Upper lobe of left lung (tissue), 6 donors: ENCODE measurements around the gene ACOX2. TPM values are rescaled to one million over a fixed set of nuclear protein-coding genes. Genes with fewer than 3 reads are reported as not detected.

Experiments
- ATAC-seq, 2 donors: fragments of 200-7000 bp; cut with Tn5 transposase; one replicate each; pipeline ENCODE4 v1.9.1; 2022; ENCODE audit warnings: mild to moderate bottlenecking in 2 of 2, moderate library complexity in 2 of 2; ENCODE audit not compliant: low FRiP score in 2 of 2
- DNase-seq, 2 donors: peaks; one replicate each; pipeline ENCODE4 v3.0.0-alpha.2; 2019 to 2020
- H3K27ac ChIP-seq, 4 donors: fragments of 200-600 bp; sonication (generic); one replicate each; pipeline ENCODE4 v1.5.1; 2016 to 2019
- H3K27me3 ChIP-seq, 4 donors: fragments of 200-600 bp; sonication (generic); one replicate each; pipeline ENCODE4 v1.5.1; 2017 to 2019
- H3K36me3 ChIP-seq, 4 donors: fragments of 200-600 bp; sonication (generic); one replicate each; pipeline ENCODE4 v1.5.1; 2016 to 2019
- H3K4me1 ChIP-seq, 4 donors: fragments of 200-600 bp; sonication (generic); one replicate each; pipeline ENCODE4 v1.5.1; 2018 to 2019
- H3K4me3 ChIP-seq, 4 donors: fragments of 200-600 bp; sonication (generic); one replicate each; pipeline ENCODE4 v1.5.1; 2017 to 2019; ENCODE audit warnings: mild to moderate bottlenecking in 2 of 4, moderate library complexity in 1 of 4
- H3K9me3 ChIP-seq, 4 donors: fragments of 200-600 bp; sonication (generic); one replicate each; pipeline ENCODE4 v1.5.1; 2018 to 2019
- EP300 ChIP-seq, 4 donors: sonication (generic); formaldehyde crosslinking; IDR thresholded peaks; one replicate each; pipeline ENCODE4 v1.5.1; 2017; ENCODE audit warnings: antibody characterized with exemption in 4 of 4, control low read depth in 2 of 4
- POLR2A ChIP-seq, 4 donors: fragments of 450-650 bp; IDR thresholded peaks; one replicate each; pipeline ENCODE4 v1.5.1; 2016 to 2017; ENCODE audit warnings: antibody characterized with exemption in 4 of 4, mild to moderate bottlenecking in 2 of 4
- POLR2AphosphoS5 ChIP-seq, 2 donors: sonication (generic); formaldehyde crosslinking; IDR thresholded peaks; one replicate each; pipeline ENCODE4 v1.5.1; 2017; ENCODE audit warnings: antibody characterized with exemption in 2 of 2
- WGBS, 2 donors: methylation state at CpG; one replicate each; pipeline ENCODE4 v1.1.5; 2017 to 2018; 5-methylcytosine and 5-hydroxymethylcytosine counted together
- total RNA-seq, 6 donors: library from RNA; depleted of rRNA in 4 of 6; stranded (reverse); fragments of >200 nt in 4 of 6; gene quantifications; one replicate each; pipeline versions ENCODE4 v1.1.0 to v1.2.1, GENCODE V29; 2016 to 2021
- TF ChIP-seq, protein P1 (sequence below), 6 experiments: fragments of 450-650 bp in 4 of 6; fragments of 200-600 bp in 2 of 6; sonication (generic) in 2 of 6; IDR thresholded peaks; one replicate each; pipeline ENCODE4 v1.5.1; 2016 to 2019; ENCODE audit warnings: antibody characterized with exemption in 6 of 6
- donor health status: DM: no; HTN: no; CAD: no; lungs with moderate emphysema.
- donor health status: DM: no; HTN: yes; CAD: no; lungs with severe emphysema.

The ACOX2 gene
- total RNA-seq, 6 donors from 2014 or later, result 5.2 to 32.5 (median 15.8) TPM

DNA sequence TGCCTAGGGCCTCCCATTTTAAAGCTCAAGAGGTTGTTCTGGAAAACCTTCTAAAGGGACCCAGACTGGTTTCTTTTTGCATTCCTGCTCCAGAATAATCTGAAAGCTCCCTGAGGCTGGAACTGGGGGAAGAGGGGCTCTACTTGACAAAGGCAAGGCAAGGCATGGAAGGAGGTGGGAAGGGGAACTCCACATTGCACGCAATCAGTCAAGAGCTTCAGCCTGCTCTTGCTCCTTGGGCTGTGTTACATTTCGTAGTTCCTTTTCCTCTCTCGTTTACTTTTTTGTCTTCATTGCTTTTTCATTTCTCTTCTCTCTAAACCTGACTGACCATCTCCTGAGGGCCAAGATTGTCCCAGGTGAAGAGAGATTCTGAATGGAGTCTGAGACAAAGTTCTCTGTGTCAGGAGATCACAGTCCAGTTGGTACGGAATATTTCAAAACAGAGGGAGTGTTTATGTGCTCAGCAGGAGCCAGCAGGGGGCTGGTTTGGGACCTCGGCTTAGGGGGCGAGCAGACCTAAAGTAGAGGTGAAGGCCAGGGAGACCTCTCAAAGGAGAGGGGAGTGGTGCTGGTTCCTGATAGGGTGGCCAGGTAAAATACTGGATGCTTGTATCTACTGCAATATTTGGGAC lies 51.1 kb downstream of the ACOX2 start:
- 66 to 81% methylated on average over 6 of the region's 6 CpGs for WGBS, 2 donors
- no peak for ATAC-seq
- DNase-seq, result no peak
- H3K4me1 ChIP-seq, result peaks cover 1 to 15% (median 6%) of the 10 kb centered on the region in 4 donors
- no peak for TF ChIP-seq POLR2AphosphoS5 (IDR thresholded peaks at IDR 0.05)
- no peak for TF ChIP-seq EP300 (IDR thresholded peaks at IDR 0.05)
- TF ChIP-seq, protein P1, sequence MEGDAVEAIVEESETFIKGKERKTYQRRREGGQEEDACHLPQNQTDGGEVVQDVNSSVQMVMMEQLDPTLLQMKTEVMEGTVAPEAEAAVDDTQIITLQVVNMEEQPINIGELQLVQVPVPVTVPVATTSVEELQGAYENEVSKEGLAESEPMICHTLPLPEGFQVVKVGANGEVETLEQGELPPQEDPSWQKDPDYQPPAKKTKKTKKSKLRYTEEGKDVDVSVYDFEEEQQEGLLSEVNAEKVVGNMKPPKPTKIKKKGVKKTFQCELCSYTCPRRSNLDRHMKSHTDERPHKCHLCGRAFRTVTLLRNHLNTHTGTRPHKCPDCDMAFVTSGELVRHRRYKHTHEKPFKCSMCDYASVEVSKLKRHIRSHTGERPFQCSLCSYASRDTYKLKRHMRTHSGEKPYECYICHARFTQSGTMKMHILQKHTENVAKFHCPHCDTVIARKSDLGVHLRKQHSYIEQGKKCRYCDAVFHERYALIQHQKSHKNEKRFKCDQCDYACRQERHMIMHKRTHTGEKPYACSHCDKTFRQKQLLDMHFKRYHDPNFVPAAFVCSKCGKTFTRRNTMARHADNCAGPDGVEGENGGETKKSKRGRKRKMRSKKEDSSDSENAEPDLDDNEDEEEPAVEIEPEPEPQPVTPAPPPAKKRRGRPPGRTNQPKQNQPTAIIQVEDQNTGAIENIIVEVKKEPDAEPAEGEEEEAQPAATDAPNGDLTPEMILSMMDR (IDR thresholded peaks at IDR 0.05), result no peak
- TF ChIP-seq POLR2A (IDR thresholded peaks at IDR 0.05), result no peak
- H3K27ac ChIP-seq, result no peak overlapping the region
- no peaks in the 10 kb centered on the region for H3K9me3 ChIP-seq
- no peaks in the 10 kb centered on the region for H3K36me3 ChIP-seq
- no peaks in the 10 kb centered on the region for H3K27me3 ChIP-seq
- no peak overlapping the region for H3K4me3 ChIP-seq

DNA sequence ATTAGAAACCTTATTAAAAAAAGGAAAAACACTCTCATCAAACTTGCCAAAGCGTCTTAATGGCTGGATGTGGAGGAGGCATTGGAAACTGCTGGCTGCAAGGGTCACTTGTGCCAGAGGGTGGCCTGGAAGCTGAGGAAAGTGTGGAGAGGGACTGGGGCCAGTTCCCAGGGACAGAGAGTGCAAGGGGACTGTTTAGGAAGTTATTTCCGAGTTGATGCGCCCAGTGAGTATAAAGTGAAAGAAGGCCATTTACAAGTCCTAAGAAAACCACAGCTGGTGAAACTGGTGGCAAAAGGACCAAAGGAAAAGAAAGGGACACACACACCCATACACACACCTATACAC lies 52.3 kb downstream of the ACOX2 start:
- H3K27me3 ChIP-seq, result no peaks in the 10 kb centered on the region
- no peak for DNase-seq
- peaks cover 0 to 15% (median 2%) of the 10 kb centered on the region in 4 donors for H3K4me1 ChIP-seq
- H3K4me3 ChIP-seq, result no peak overlapping the region
- no peaks in the 10 kb centered on the region for H3K36me3 ChIP-seq
- no peaks in the 10 kb centered on the region for H3K9me3 ChIP-seq
- no peak for ATAC-seq
- no peak for TF ChIP-seq EP300 (IDR thresholded peaks at IDR 0.05)
- no peak for TF ChIP-seq POLR2AphosphoS5 (IDR thresholded peaks at IDR 0.05)
- TF ChIP-seq, protein P1 (IDR thresholded peaks at IDR 0.05), result no peak
- no peak for TF ChIP-seq POLR2A (IDR thresholded peaks at IDR 0.05)
- peak overlapping the region in 2 of 4 donors; percentile 2 to 20 for H3K27ac ChIP-seq
- WGBS, 2 donors, result 74 to 81% methylated on average over 3 of the region's 3 CpGs

DNA sequence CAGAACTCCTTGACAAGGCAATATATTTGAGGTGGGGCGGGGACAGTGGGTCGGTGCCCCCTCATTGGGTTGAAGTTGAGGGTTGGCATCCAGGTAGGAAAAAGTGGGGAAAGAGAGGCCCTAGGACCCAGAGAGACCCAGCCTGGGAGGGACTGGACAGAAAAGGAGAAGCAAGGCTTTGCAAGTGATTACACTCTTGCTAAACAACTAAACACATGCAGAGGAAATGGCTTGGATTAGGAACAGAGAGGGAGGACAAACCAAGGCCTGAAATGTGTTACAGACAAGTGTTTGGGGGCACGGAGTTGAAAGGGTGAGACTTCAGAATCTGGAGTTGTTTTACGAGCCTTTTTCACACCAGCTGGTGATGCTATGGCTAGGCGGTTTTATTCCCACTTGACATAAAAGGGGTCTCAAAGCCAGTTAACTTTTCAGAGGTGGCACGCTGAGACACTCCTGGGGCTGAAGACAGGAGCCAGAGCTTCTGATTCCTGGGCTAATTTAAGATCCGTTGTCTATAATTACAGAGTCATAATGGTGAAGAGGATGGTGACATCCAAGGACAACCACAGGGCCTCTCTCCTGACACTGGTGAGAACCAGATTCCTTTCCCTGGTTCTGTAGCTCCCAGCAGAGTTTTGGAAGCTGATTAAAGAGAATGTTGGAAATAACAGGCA lies 52.8 kb downstream of the ACOX2 start:
- TF ChIP-seq POLR2A (IDR thresholded peaks at IDR 0.05) (no peak), EP300 (IDR thresholded peaks at IDR 0.05) (no peak), POLR2AphosphoS5 (IDR thresholded peaks at IDR 0.05) (no peak)
- TF ChIP-seq, protein P1 (IDR thresholded peaks at IDR 0.05), result no peak
- H3K27me3 ChIP-seq, result no peaks in the 10 kb centered on the region
- H3K27ac ChIP-seq, result peak overlapping the region in 2 of 4 donors; percentile 2 to 20
- DNase-seq (no peak), ATAC-seq (peak in 1 of 2 donors; percentile 45)
- peaks cover 0 to 15% (median 2%) of the 10 kb centered on the region in 4 donors for H3K4me1 ChIP-seq
- no peaks in the 10 kb centered on the region for H3K9me3 ChIP-seq
- H3K4me3 ChIP-seq, result no peak overlapping the region
- WGBS, 2 donors, result 64 to 70% methylated on average over 7 of the region's 7 CpGs
- H3K36me3 ChIP-seq, result no peaks in the 10 kb centered on the region

DNA sequence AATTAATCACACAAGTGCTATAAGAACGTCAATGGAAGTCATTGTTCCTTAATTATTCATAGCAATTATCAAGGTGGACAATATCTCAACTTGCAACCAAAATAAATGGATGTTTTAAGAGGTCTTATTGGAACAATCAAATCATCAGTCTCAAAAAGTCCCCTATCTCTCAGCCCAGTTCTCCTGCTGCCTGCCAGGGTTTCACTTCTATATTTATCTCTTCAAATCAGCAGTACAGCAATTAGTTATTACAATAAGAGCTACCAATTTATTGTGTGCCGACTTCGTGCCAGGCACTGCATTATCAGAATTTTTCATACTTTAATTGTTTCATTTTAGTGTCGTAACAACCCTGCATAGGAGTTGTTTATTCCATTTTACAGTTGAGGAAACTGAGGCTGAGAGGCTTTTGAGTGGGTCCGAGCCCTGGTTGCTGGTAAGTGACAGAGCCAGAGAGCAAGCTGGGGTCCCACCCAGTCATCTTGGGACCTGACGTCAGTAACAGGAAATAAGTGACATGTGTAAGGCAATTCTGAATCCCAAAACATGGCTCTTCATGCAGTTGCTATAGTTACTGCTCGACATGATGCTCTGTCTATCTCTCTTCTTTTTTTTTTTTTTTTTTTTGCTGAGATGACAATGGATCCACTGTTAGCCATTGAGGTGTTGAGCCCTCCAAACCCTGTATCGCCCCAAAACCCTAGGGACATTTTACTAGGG lies 53.9 kb downstream of the ACOX2 start:
- ATAC-seq, result no peak
- Histone ChIP-seq H3K4me3 (no peak overlapping the region), H3K27me3 (no peaks in the 10 kb centered on the region), H3K36me3 (no peaks in the 10 kb centered on the region), H3K27ac (peak overlapping the region in 1 of 4 donors; percentile 14), H3K4me1 (peaks cover 0 to 15% (median 2%) of the 10 kb centered on the region in 4 donors), H3K9me3 (no peaks in the 10 kb centered on the region)
- DNase-seq, result no peak
- WGBS, 2 donors, result 59 to 62% methylated on average over 8 of the region's 8 CpGs
- TF ChIP-seq EP300 (IDR thresholded peaks at IDR 0.05), result no peak
- no peak for TF ChIP-seq POLR2AphosphoS5 (IDR thresholded peaks at IDR 0.05)
- TF ChIP-seq, protein P1 (IDR thresholded peaks at IDR 0.05), result no peak
- TF ChIP-seq POLR2A (IDR thresholded peaks at IDR 0.05), result no peak
